DND-41 (cell line): ENCODE data around the gene CEMIP2.
"Not testable (repeated sequence)": the region's sequence is repeated elsewhere in the genome, so short reads cannot be mapped to it uniquely, and the experiment has no call there.

ENCODE experiments used
- ATAC-seq: fragments of 200-7000 bp; cut with Tn5 transposase; 3 replicates; pipeline ENCODE4 v1.9.1; 2021; ENCODE audit warnings: low read depth; ENCODE audit not compliant: insufficient read depth
- DNase-seq: peaks from one replicate; pipeline ENCODE4 v3.0.0-alpha.2; 2020
- H2AFZ ChIP-seq: 2 replicates; pipeline ENCODE4 v1.6.0; 2012; ENCODE audit warnings: low read depth, low read length
- H3K27ac ChIP-seq: 2 replicates; pipeline ENCODE4 v1.5.1; 2012; ENCODE audit warnings: low read length, inconsistent platforms
- H3K27me3 ChIP-seq: fragments of 200-600 bp; sonication (generic); 2 replicates; pipeline ENCODE4 v1.6.0; 2012; ENCODE audit warnings: low read length, mild to moderate bottlenecking, inconsistent platforms; ENCODE audit not compliant: insufficient read depth, poor library complexity
- H3K36me3 ChIP-seq: 2 replicates; pipeline ENCODE4 v1.5.1; 2012; ENCODE audit warnings: low read length, inconsistent platforms; ENCODE audit not compliant: insufficient read depth
- H3K4me1 ChIP-seq: 2 replicates; pipeline ENCODE4 v1.5.1; 2012; ENCODE audit warnings: mild to moderate bottlenecking, low read length; ENCODE audit not compliant: insufficient read depth
- H3K4me2 ChIP-seq: 2 replicates; pipeline ENCODE4 v1.6.0; 2012; ENCODE audit warnings: mild to moderate bottlenecking, moderate library complexity, low read length, inconsistent platforms; ENCODE audit not compliant: insufficient read depth
- H3K4me3 ChIP-seq, 2 experiments: fragments of 200-600 bp in 1 of 2; shearing (Covaris generic) in 1 of 2; 2 replicates each; pipeline ENCODE4 v1.5.1; 2012 to 2016; ENCODE audit warnings: inconsistent platforms in 2 of 2, low read length in 2 of 2, mild to moderate bottlenecking in 2 of 2, low read depth in 1 of 2, moderate library complexity in 1 of 2
- H3K79me2 ChIP-seq: 2 replicates; pipeline ENCODE4 v1.6.0; 2012; ENCODE audit warnings: low read length, inconsistent platforms; ENCODE audit not compliant: insufficient read depth
- H3K9ac ChIP-seq: 2 replicates; pipeline ENCODE4 v1.6.0; 2012; ENCODE audit warnings: low read depth, mild to moderate bottlenecking, inconsistent platforms, low read length, moderate library complexity
- H3K9me3 ChIP-seq: 2 replicates; pipeline ENCODE4 v1.5.1; 2012; ENCODE audit warnings: low read length, moderate library complexity, mild to moderate bottlenecking, inconsistent platforms; ENCODE audit not compliant: insufficient read depth, severe bottlenecking
- H4K20me1 ChIP-seq: 2 replicates; pipeline ENCODE4 v1.6.0; 2012; ENCODE audit warnings: low read length; ENCODE audit not compliant: insufficient read depth
- CTCF ChIP-seq: IDR thresholded peaks from 2 replicates; pipeline ENCODE4 v1.5.1; 2012; ENCODE audit warnings: borderline replicate concordance, low read length, moderate library complexity, mild to moderate bottlenecking; ENCODE audit not compliant: poor library complexity, severe bottlenecking; ENCODE audit errors: extremely low read depth
- EZH2 ChIP-seq: IDR thresholded peaks from 3 replicates; pipeline ENCODE4 v1.6.1; 2012; ENCODE audit warnings: borderline replicate concordance, low read depth, mild to moderate bottlenecking, moderate library complexity, low read length, inconsistent platforms; ENCODE audit not compliant: severe bottlenecking

CEMIP2 gene

GRCh38 chr9:71663216-71663615, 105.1 kb downstream of the CEMIP2 start:
- Histone ChIP-seq H3K9ac (no peak overlapping the region), H3K4me2 (no peak overlapping the region)
- DNase-seq = no peak

GRCh38 chr9:71662082-71662481, 106.2 kb downstream of the CEMIP2 start:
- Histone ChIP-seq H2AFZ (no peak overlapping the region), H3K36me3 (no peaks in the 10 kb centered on the region), H4K20me1 (no peaks in the 10 kb centered on the region), H3K4me2 (no peak overlapping the region), H3K4me1 (no peaks in the 10 kb centered on the region), H3K79me2 (no peaks in the 10 kb centered on the region), H3K9ac (no peak overlapping the region), H3K9me3 (no peaks in the 10 kb centered on the region), H3K4me3 (no peak overlapping the region), H3K27ac (no peak overlapping the region), H3K27me3 (no peaks in the 10 kb centered on the region)
- TF ChIP-seq CTCF (no peak), EZH2 (no peak)
- no peak for ATAC-seq
- DNase-seq = no peak

More at GRCh38 chr9:71663216-71663615, 105.1 kb downstream of the CEMIP2 start:
- Histone ChIP-seq H3K27me3 (no peaks in the 10 kb centered on the region), H3K4me1 (no peaks in the 10 kb centered on the region), H3K4me3 (no peak overlapping the region), H3K9me3 (no peaks in the 10 kb centered on the region), H3K36me3 (no peaks in the 10 kb centered on the region), H2AFZ (no peak overlapping the region), H3K79me2 (no peaks in the 10 kb centered on the region), H4K20me1 (no peaks in the 10 kb centered on the region), H3K27ac (no peak overlapping the region)
- TF ChIP-seq EZH2 = no peak
- no peak for TF ChIP-seq CTCF
- no peak for ATAC-seq

GRCh38 chr9:71657276-71657675, 111.0 kb downstream of the CEMIP2 start:
- not testable (repeated sequence) for H3K27ac ChIP-seq, H3K4me2 ChIP-seq, H4K20me1 ChIP-seq, ATAC-seq, H3K27me3 ChIP-seq, H3K9ac ChIP-seq, H3K9me3 ChIP-seq, H3K4me3 ChIP-seq, H2AFZ ChIP-seq, DNase-seq, H3K36me3 ChIP-seq, H3K4me1 ChIP-seq, H3K79me2 ChIP-seq

- H3K9me3 ChIP-seq = no peaks in the 10 kb centered on the region
- no peaks in the 10 kb centered on the region for H4K20me1 ChIP-seq
- DNase-seq (no peak), ATAC-seq (no peak)
- no peaks in the 10 kb centered on the region for H3K79me2 ChIP-seq
- no peaks in the 10 kb centered on the region for H3K4me1 ChIP-seq
- TF ChIP-seq EZH2 (no peak), CTCF (no peak)
- no peak overlapping the region for H3K4me3 ChIP-seq
- H3K36me3 ChIP-seq = no peaks in the 10 kb centered on the region
- no peak overlapping the region for H3K9ac ChIP-seq
- H3K4me2 ChIP-seq = no peak overlapping the region
- H3K27me3 ChIP-seq = no peaks in the 10 kb centered on the region
- no peak overlapping the region for H3K27ac ChIP-seq
- H2AFZ ChIP-seq = no peak overlapping the region
Observed at GRCh38 chr9:71656496-71656895, 111.8 kb downstream of the CEMIP2 start.
